ENCODE results near the gene TGM1.
"Not testable (repeated sequence)": the region's sequence is repeated elsewhere in the genome, so short reads cannot be mapped to it uniquely, and the experiment has no call there.

Gene TGM1

GRCh38 chr14:24232121-24232644 lies 30.8 kb downstream of the TGM1 start, which contains the start of gene NEDD8:
Gene NEDD8 (minus strand): TSS chr14:24232367. CDS start chr14:24232267, 100 bp downstream.
- peak; percentile 82 for DNase-seq

- DNase-seq, result no peak
Observed at GRCh38 chr14:24231263-24232120, 31.5 kb downstream of the TGM1 start.

GRCh38 chr14:24228902-24229301 lies 34.1 kb downstream of the TGM1 start:
- no peak for DNase-seq

GRCh38 chr14:24226473-24226872 lies 36.5 kb downstream of the TGM1 start:
- DNase-seq, result no peak

GRCh38 chr14:24224618-24225071 lies 38.3 kb downstream of the TGM1 start:
- no peak for DNase-seq

GRCh38 chr14:24222987-24223386 lies 40.0 kb downstream of the TGM1 start:
- not testable (repeated sequence) for DNase-seq

GRCh38 chr14:24219521-24219920 lies 43.5 kb downstream of the TGM1 start:
- DNase-seq, result no peak

GRCh38 chr14:24219080-24219479 lies 43.9 kb downstream of the TGM1 start:
- no peak for DNase-seq

GRCh38 chr14:24216876-24217275 lies 46.1 kb downstream of the TGM1 start:
- DNase-seq, result not testable (repeated sequence)

GRCh38 chr14:24216345-24216699 lies 46.7 kb downstream of the TGM1 start:
- DNase-seq, result no peak

- peak; percentile 51 for DNase-seq
Observed at GRCh38 chr14:24215495-24216344, 47.3 kb downstream of the TGM1 start, which contains the start of gene MDP1. Gene MDP1 (minus strand): TSS chr14:24216066. CDS start chr14:24215955, 111 bp downstream.

GRCh38 chr14:24213866-24214662 lies 48.9 kb downstream of the TGM1 start:
- no peak for DNase-seq

- DNase-seq, result peak; percentile 85
Observed at GRCh38 chr14:24212924-24213865, 49.8 kb downstream of the TGM1 start, which contains the start of gene CHMP4A. Gene CHMP4A (minus strand): TSS chr14:24213488. CDS start chr14:24213439, 49 bp downstream.

- DNase-seq, result no peak
Observed at GRCh38 chr14:24211311-24211710, 51.7 kb downstream of the TGM1 start.

GRCh38 chr14:24207625-24208024 lies 55.4 kb downstream of the TGM1 start:
- no peak for DNase-seq

- no peak for DNase-seq
Observed at GRCh38 chr14:24207104-24207551, 55.8 kb downstream of the TGM1 start.

GRCh38 chr14:24206260-24207103 lies 56.5 kb downstream of the TGM1 start:
- DNase-seq, result no peak

GRCh38 chr14:24204163-24205146 lies 58.5 kb downstream of the TGM1 start:
- DNase-seq, result no peak
